ENCODE data around the gene BPHL. TPM values are rescaled to one million over a fixed set of nuclear protein-coding genes. Genes with fewer than 3 reads are reported as not detected.
"Not testable (repeated sequence)": the region's sequence is repeated elsewhere in the genome, so short reads cannot be mapped to it uniquely, and the experiment has no call there.

BPHL gene
- total and polyA plus RNA-seq, 8 donors = 9.0 to 22.1 (median 14.8) TPM

DNA sequence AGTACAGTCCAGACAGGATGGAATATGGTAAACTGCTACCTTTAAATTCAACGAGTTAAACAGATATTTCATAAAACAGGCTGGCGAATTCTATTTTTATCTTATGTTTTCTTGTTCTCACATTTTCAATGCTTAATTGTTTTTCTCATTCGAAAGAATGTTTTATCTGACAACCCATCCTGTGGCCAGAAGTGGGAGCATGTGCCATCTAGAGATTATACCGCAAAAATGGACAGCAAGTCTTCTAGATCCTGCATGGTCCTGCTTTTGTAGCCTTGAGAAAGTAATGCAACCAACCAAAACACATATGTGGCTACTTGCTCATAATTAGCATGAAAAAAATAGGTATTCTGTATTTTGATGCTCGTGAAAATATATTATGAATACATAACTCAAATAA is 78.3 kb downstream of the BPHL start:
- WGBS, 2 donors = 63 to 68% methylated on average over 5 of the region's 5 CpGs
- no peak overlapping the region for H3K27ac ChIP-seq
- no peak for TF ChIP-seq CTCF (IDR thresholded peaks at IDR 0.05)
- no peak for ATAC-seq
- no peaks in the 10 kb centered on the region for H3K36me3 ChIP-seq
- DNase-seq = no peak
- H3K27me3 ChIP-seq = no peaks in the 10 kb centered on the region
- H3K4me3 ChIP-seq = no peak overlapping the region
- H3K9me3 ChIP-seq = no peaks in the 10 kb centered on the region
- H3K4me1 ChIP-seq = peaks cover 0 to 5% (median 0%) of the 10 kb centered on the region in 3 donors
- intact Hi-C loops (cut with DNase I) = no loop called here
- FAIRE-seq = no peak

GRCh38 chr6:3197734-3198133 is 79.2 kb downstream of the BPHL start:
- H3K36me3 ChIP-seq; H3K27me3 ChIP-seq; H3K4me1 ChIP-seq; H3K27ac ChIP-seq; ATAC-seq; DNase-seq; FAIRE-seq; H3K9me3 ChIP-seq; H3K4me3 ChIP-seq; intact Hi-C loops (cut with DNase I): not testable (repeated sequence)
- WGBS, 2 donors = 60 to 70% methylated on average over 3 to 4 of the region's 5 CpGs

- Histone ChIP-seq H3K27ac (no peak overlapping the region), H3K9me3 (no peaks in the 10 kb centered on the region), H3K36me3 (no peaks in the 10 kb centered on the region), H3K4me1 (peaks cover 0 to 5% (median 0%) of the 10 kb centered on the region in 3 donors), H3K4me3 (no peak overlapping the region), H3K27me3 (no peaks in the 10 kb centered on the region)
- 82 to 90% methylated on average over 5 of the region's 5 CpGs for WGBS, 2 donors
- intact Hi-C loops (cut with DNase I) = no loop called here
- FAIRE-seq (no peak), DNase-seq (no peak), ATAC-seq (no peak)
- TF ChIP-seq CTCF (IDR thresholded peaks at IDR 0.05) = no peak
Measured at GRCh38 chr6:3199382-3199781, 80.9 kb downstream of the BPHL start.

DNA sequence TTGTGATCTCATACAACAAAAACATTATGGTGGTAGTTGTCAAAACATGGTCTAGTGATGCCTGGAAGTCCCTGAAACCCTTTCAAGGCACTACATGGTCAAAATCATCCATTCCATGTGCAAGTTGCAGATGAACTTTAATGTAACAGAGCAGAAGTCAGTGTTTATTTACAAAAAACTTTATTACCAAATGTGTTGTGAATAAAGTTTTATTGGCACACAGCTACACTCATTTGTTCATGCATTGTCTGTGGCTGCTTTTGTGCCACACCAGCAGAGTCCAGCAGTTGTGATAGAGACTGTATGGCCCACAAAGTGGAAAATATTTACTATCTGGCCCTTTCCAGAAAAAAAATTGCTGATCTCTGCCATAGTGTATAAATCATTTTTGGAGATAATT is 82.2 kb downstream of the BPHL start:
- Histone ChIP-seq H3K9me3 (no peaks in the 10 kb centered on the region), H3K27me3 (no peaks in the 10 kb centered on the region), H3K4me1 (peaks cover 0 to 5% (median 0%) of the 10 kb centered on the region in 3 donors), H3K27ac (no peak overlapping the region), H3K4me3 (no peak overlapping the region), H3K36me3 (no peaks in the 10 kb centered on the region)
- DNase-seq (no peak), FAIRE-seq (no peak), ATAC-seq (no peak)
- intact Hi-C loops (cut with DNase I) = no loop called here
- no peak for TF ChIP-seq CTCF (IDR thresholded peaks at IDR 0.05)

DNA sequence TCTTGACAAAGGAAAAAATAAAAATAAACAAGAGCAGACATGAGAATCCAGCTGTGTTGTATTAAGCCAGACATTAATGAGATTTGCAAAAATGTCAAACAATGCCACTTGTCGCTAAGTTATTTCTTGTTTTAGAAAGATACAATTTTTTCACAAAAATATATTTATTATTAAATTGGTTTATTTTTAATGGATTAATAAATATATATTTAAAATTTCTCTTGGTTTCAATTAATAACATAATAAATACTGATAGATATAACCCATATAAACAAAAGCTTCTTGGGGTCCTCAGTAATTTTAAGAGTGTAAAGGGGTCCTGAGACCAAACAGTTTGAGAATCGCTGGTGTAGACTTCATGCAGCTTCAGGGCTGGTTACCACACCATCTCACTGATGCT is 82.9 kb downstream of the BPHL start:
- intact Hi-C loops (cut with DNase I) = no loop called here
- H3K36me3 ChIP-seq = no peaks in the 10 kb centered on the region
- DNase-seq = no peak
- no peak overlapping the region for H3K27ac ChIP-seq
- H3K4me1 ChIP-seq = peaks cover 0 to 5% (median 0%) of the 10 kb centered on the region in 3 donors
- ATAC-seq = no peak
- no peaks in the 10 kb centered on the region for H3K9me3 ChIP-seq
- WGBS, 2 donors = 94 to 96% methylated on average over 2 of the region's 2 CpGs
- FAIRE-seq = no peak
- no peaks in the 10 kb centered on the region for H3K27me3 ChIP-seq
- H3K4me3 ChIP-seq = no peak overlapping the region
- no peak for TF ChIP-seq CTCF (IDR thresholded peaks at IDR 0.05)

Other genes with a start within 250 kb of the BPHL start
- gene SERPINB9, start 215.4 kb upstream of the BPHL start, total RNA-seq = 1 to 10 TPM in 4 of 6 donors, under 1 TPM in 2; 0.65 to 4.8 (median 1.4) TPM
- gene SERPINB9, start 215.4 kb upstream of the BPHL start, polyA plus RNA-seq = 1 to 10 TPM; 1.2 to 1.4 TPM
- gene SERPINB6, start 147.1 kb upstream of the BPHL start, total RNA-seq = 100 to 1,000 TPM in 2 of 6 donors, 10 to 100 TPM in 4; 77.7 to 110 (median 97.3) TPM
- gene SERPINB6, start 147.1 kb upstream of the BPHL start, polyA plus RNA-seq = 100 to 1,000 TPM; 108 to 193 TPM
- gene NQO2, start 118.8 kb upstream of the BPHL start, total RNA-seq = 10 to 100 TPM; 12.7 to 21.6 (median 18.0) TPM
- 10 to 100 TPM; 21.2 to 23.0 TPM for gene NQO2, start 118.8 kb upstream of the BPHL start, polyA plus RNA-seq
- 10 to 100 TPM in 2 of 6 donors, 1 to 10 TPM in 4; 9.0 to 15.2 (median 9.7) TPM for gene RIPK1, start 50.2 kb upstream of the BPHL start, total RNA-seq
- gene RIPK1, start 50.2 kb upstream of the BPHL start, polyA plus RNA-seq = 10 to 100 TPM; 10.1 to 20.5 TPM
- 10 to 100 TPM; 16.3 to 55.9 (median 20.0) TPM for gene TUBB2A, start 38.8 kb downstream of the BPHL start, total RNA-seq
- gene TUBB2A, start 38.8 kb downstream of the BPHL start, polyA plus RNA-seq = 10 to 100 TPM; 21.3 to 26.0 TPM
- gene TUBB2B, start 108.9 kb downstream of the BPHL start, total RNA-seq = 10 to 100 TPM in 2 of 6 donors, 1 to 10 TPM in 4; 1.9 to 17.6 (median 5.7) TPM
- gene TUBB2B, start 108.9 kb downstream of the BPHL start, polyA plus RNA-seq = 1 to 10 TPM; 3.8 to 6.1 TPM
- gene PSMG4, start 140.2 kb downstream of the BPHL start, total RNA-seq = 10 to 100 TPM; 10.6 to 18.0 (median 15.5) TPM
- 10 to 100 TPM; 23.7 to 40.5 TPM for gene PSMG4, start 140.2 kb downstream of the BPHL start, polyA plus RNA-seq